ENCODE results near the gene WSCD1.

The WSCD1 gene

GRCh38 chr17:6108987-6109386, 38.8 kb downstream of the WSCD1 start:
- TF ChIP-seq ZNF37A (tag by site-specific recombination; IDR thresholded peaks at IDR 0.05): no peak
- TF ChIP-seq ZNF266 (tag by site-specific recombination; IDR thresholded peaks at IDR 0.05; ENCODE audit: low read depth): no peak
- no peak for TF ChIP-seq ZNF777 (tag by site-specific recombination; IDR thresholded peaks at IDR 0.05; ENCODE audit: borderline replicate concordance)
- no peak for TF ChIP-seq ZBTB26 (tag by site-specific recombination; optimal IDR thresholded peaks at IDR 0.05)
- TF ChIP-seq ZNF24 (tag by site-specific recombination; IDR thresholded peaks at IDR 0.05): no peak
- TF ChIP-seq ZNF488 (tag by site-specific recombination; IDR thresholded peaks at IDR 0.05): no peak
- TF ChIP-seq ZNF341 (tag by site-specific recombination; IDR thresholded peaks at IDR 0.05; ENCODE audit: low read depth): no peak
- no peak for TF ChIP-seq ZNF670 (tag by site-specific recombination; IDR thresholded peaks at IDR 0.05; ENCODE audit: low read depth)
- TF ChIP-seq ZNF555 (tag by site-specific recombination; conservative IDR thresholded peaks at IDR 0.05): no peak
- no peak for TF ChIP-seq ZNF518A (tag by site-specific recombination; conservative IDR thresholded peaks at IDR 0.05; ENCODE audit: low read depth)
- TF ChIP-seq ZSCAN30 (tag by site-specific recombination; IDR thresholded peaks at IDR 0.05): no peak
- TF ChIP-seq PRDM10 (tag by site-specific recombination; IDR thresholded peaks at IDR 0.05): no peak
- TF ChIP-seq TCF7L2 (IDR thresholded peaks at IDR 0.05; ENCODE audit: borderline replicate concordance, low read depth, low read length): no peak
- TF ChIP-seq ZNF121 (tag by site-specific recombination; IDR thresholded peaks at IDR 0.05): no peak
- no peak for TF ChIP-seq ZNF133 (tag by site-specific recombination; IDR thresholded peaks at IDR 0.05)
- no peak for TF ChIP-seq SP2 (tag by site-specific recombination; IDR thresholded peaks at IDR 0.05)
- no peaks in the 10 kb centered on the region for H3K4me1 ChIP-seq (ENCODE audit: control insufficient read depth, insufficient read depth, low read length)
- H3K9me3 ChIP-seq (ENCODE audit: control insufficient read depth, insufficient read depth, low read depth, low read length): no peaks in the 10 kb centered on the region
- H3K36me3 ChIP-seq (ENCODE audit: control insufficient read depth in 2 of 2, insufficient read depth in 1 of 2, low read length in 2 of 2): peaks cover 7 to 12% of the 10 kb centered on the region in 2 experiments
- POLR2A ChIA-PET: no interaction called here
- no peak overlapping the region for H3K27ac ChIP-seq (ENCODE audit: extremely low read depth, low read depth, low read length)
- CTCF ChIA-PET: interaction anchor here (0.6 kb wide), 1 partner anchor 380 kb away, joined by 6 read pairs; no protein-coding TSS in a partner anchor
- no peak overlapping the region for H3K4me3 ChIP-seq (ENCODE audit: low read depth, low read length)

Data from HEK293 (cell line).